Testis (tissue), 2 donors: ENCODE measurements around the gene PTDSS2.

Source experiments
- CTCF ChIP-seq, 3 experiments: fragments of 450-650 bp in 2 of 3; fragments of 200-600 bp in 1 of 3; sonication (generic) in 1 of 3; IDR thresholded peaks; one replicate each; pipeline ENCODE4 v1.5.1; 2016 to 2019; ENCODE audit warnings: antibody characterized with exemption in 3 of 3, mild to moderate bottlenecking in 2 of 3, moderate library complexity in 1 of 3
- POLR2A ChIP-seq: fragments of 450-650 bp; IDR thresholded peaks from one replicate; pipeline ENCODE4 v1.6.1; 2017; ENCODE audit warnings: antibody characterized with exemption, mild to moderate bottlenecking, moderate library complexity

GRCh38 chr11:471468-472145 is 21.5 kb downstream of the PTDSS2 start:
- TF ChIP-seq CTCF (IDR thresholded peaks at IDR 0.05) (no peak), POLR2A (no peak)
